AG09309 (cell line): ENCODE data around the gene NTM.

Experiments used
- DNase-seq: peaks from one replicate; pipeline ENCODE4 v3.0.0-alpha.2; 2010; ENCODE audit warnings: low read depth
- H3K4me3 ChIP-seq: 2 replicates; pipeline ENCODE4 v1.5.1; 2011; ENCODE audit warnings: mild to moderate bottlenecking, low read depth, low read length, moderate library complexity; ENCODE audit not compliant: control insufficient read depth
- CTCF ChIP-seq: IDR thresholded peaks from 2 replicates; pipeline ENCODE4 v1.5.1; 2011; ENCODE audit warnings: mild to moderate bottlenecking, low read depth, low read length, inconsistent platforms; ENCODE audit not compliant: insufficient read depth, control insufficient read depth; ENCODE audit errors: missing control alignments

Gene NTM

GRCh38 chr11:131885431-131885830 is 515.0 kb downstream of the NTM start:
- no peak for TF ChIP-seq CTCF
- no peak for DNase-seq

GRCh38 chr11:131886201-131886600 is 515.8 kb downstream of the NTM start:
- no peak overlapping the region for H3K4me3 ChIP-seq
- TF ChIP-seq CTCF, result no peak
- no peak for DNase-seq

More at GRCh38 chr11:131885431-131885830, 515.0 kb downstream of the NTM start:
- no peak overlapping the region for H3K4me3 ChIP-seq

GRCh38 chr11:131888230-131888855 is 517.9 kb downstream of the NTM start:
- peak; percentile 85 for DNase-seq
- peak overlapping the region; percentile 1; the same call in 1 of the 2 replicates for H3K4me3 ChIP-seq

GRCh38 chr11:131889146-131889577 is 518.7 kb downstream of the NTM start:
- no peak overlapping the region for H3K4me3 ChIP-seq
- DNase-seq, result peak; percentile 81
- no peak for TF ChIP-seq CTCF

More at GRCh38 chr11:131888230-131888855, 517.9 kb downstream of the NTM start:
- TF ChIP-seq CTCF, result no peak

- DNase-seq, result no peak
- no peak overlapping the region for H3K4me3 ChIP-seq
- TF ChIP-seq CTCF, result no peak
These were observed 519.6 kb downstream of the NTM start for GRCh38 chr11:131889760-131890581.

- H3K4me3 ChIP-seq, result no peak overlapping the region
- DNase-seq, result no peak
- TF ChIP-seq CTCF, result no peak
These were observed 522.9 kb downstream of the NTM start for GRCh38 chr11:131893103-131893890.
